ENCODE measurements around the gene FBXO15.

FBXO15 gene

DNA sequence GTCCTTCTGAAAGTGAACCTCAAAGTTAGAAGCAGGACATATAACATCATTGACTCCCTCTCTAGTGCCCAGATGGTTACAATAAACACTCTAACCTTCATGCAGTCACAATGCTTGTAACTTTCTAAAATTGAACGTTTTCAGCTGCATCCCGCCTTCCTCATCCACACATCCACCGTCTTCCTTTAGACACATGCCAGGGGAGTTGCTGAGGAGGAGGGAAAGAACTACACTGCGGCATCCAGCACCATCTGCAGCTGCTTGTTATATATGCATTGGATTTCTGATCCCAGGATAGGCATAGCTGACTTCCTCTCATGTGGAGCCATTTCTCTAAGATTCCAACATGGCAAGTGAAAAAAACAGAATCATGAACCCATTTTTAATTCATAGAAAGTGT is 96.8 kb downstream of the FBXO15 start:
- DNase-seq: no peak

- peak; percentile 45 to 54 for DNase-seq
Observed at GRCh38 chr18:74040459-74041332, 106.9 kb downstream of the FBXO15 start.

GRCh38 chr18:74040008-74040407 is 107.6 kb downstream of the FBXO15 start:
- DNase-seq: no peak

- DNase-seq: no peak
Observed at GRCh38 chr18:74029161-74029560, 118.5 kb downstream of the FBXO15 start.

All from activated CD4-positive, alpha-beta T cell treated with anti-CD3 and anti-CD28 coated beads, Interleukin-2, amount 50 U/mL, for 4 hours (primary cell).